ENCODE data around the gene ORM2.

ORM2 gene

GRCh38 chr9:114364134-114365041 is 34.7 kb downstream of the ORM2 start:
- TF ChIP-seq CTCF (IDR thresholded peaks at IDR 0.05; ENCODE audit: low read depth, low read length) = no peak
- DNase-seq (ENCODE audit: extremely low read depth, low read depth) = peak; percentile 55

DNA sequence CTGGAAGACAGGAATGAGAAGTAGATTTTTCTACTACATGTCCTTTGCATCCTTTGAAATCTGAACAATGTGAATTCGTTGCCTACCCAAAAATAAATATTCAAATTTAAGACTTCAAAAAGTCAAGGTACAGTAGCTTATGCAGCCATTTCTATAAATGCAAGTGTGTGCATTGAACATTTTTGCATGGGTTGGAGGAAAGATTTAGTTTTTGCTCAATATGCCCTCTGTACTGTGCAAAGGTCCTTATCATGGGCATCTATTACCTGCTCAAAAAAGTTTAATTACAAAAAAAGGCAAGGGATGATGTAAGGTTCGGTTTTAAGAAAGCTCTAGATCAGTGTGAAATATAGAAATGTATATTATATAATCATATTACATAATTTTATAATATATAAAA is 35.5 kb downstream of the ORM2 start:
- no peak for DNase-seq (ENCODE audit: extremely low read depth, low read depth)
- no peak for TF ChIP-seq CTCF (IDR thresholded peaks at IDR 0.05; ENCODE audit: low read depth, low read length)

GRCh38 chr9:114366334-114367128 is 36.9 kb downstream of the ORM2 start:
- DNase-seq (ENCODE audit: extremely low read depth, low read depth) = peak; percentile 69
- no peak for TF ChIP-seq CTCF (IDR thresholded peaks at IDR 0.05; ENCODE audit: low read depth, low read length)

DNA sequence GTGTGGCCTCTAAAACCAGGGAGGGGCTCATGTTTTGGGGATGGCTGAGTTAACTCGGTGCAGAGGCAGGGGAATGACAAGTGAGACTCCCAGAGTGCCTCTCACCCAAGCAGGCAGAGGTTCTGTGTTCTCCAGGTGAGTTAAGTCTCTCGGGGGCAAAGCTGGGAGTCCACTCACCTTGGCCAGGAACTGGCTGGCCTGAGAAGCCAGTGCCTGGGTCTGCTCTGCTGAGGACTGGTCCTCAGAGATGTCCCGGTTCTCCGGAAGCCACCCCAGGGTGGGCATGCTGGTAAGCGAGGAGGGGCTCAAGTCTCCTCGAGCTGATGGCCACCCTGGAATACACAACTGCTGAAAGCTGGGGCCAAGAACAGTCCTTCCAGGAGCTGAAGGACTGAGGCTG is 37.7 kb downstream of the ORM2 start:
- TF ChIP-seq CTCF (IDR thresholded peaks at IDR 0.05; ENCODE audit: low read depth, low read length) = no peak
- DNase-seq (ENCODE audit: extremely low read depth, low read depth) = no peak

DNA sequence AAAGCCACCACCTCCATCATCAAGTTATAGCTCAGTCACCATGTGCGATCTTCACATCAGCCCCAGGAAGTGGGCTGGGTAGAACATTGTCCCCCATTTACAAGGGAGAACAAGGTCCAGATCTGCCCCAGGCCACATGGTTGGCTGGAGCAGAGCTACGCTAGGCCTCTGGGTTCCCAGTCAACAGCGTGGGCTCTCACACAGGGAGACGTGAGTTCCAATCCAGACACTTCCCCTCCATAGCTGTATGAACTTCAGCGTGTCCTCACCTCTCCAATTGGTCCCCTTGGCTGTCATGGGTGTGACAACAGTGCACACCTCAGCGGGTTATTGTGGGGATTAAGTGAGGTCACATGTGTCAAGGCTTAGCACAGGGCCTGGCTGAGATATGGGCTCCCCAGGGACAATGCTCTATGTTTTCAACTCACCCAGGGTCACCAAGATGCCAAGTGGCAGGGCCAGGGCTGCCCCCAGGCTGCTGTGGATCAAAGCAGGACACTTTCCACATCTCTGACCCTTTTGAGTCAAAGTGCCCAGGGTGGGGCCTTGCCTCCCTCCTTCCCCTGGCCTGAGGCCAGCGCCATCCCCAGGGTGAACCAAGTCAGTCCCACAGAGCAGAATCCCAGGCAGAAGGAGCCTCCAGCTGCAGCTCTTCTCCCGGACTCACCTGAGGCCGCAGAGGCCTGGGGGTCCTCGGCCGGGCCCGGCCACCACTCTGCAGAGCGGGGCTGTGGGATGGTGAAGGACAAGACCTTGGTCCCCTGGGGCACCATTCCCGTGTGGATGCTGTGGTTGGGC is 38.3 kb downstream of the ORM2 start:
- DNase-seq (ENCODE audit: extremely low read depth, low read depth) = no peak
- TF ChIP-seq CTCF (IDR thresholded peaks at IDR 0.05; ENCODE audit: low read depth, low read length) = no peak

- no peak for TF ChIP-seq CTCF (IDR thresholded peaks at IDR 0.05; ENCODE audit: low read depth, low read length)
- DNase-seq (ENCODE audit: extremely low read depth, low read depth) = no peak
Observed at GRCh38 chr9:114369216-114370130, 39.8 kb downstream of the ORM2 start.
